Stimulated activated CD8-positive, alpha-beta memory T cell treated with anti-CD3 and anti-CD28 coated beads, Interleukin-7, amount 100 ng/mL, for 1 hour (primary cell): ENCODE measurements around the gene FMN2.

Experiments
- DNase-seq, 2 donors: peaks; one replicate each; pipeline ENCODE4 v3.0.0-alpha.2; 2020; ENCODE audit warnings: low read depth in 2 of 2

The FMN2 gene

GRCh38 chr1:240198376-240198775, 106.7 kb downstream of the FMN2 start:
- DNase-seq = no peak

DNA sequence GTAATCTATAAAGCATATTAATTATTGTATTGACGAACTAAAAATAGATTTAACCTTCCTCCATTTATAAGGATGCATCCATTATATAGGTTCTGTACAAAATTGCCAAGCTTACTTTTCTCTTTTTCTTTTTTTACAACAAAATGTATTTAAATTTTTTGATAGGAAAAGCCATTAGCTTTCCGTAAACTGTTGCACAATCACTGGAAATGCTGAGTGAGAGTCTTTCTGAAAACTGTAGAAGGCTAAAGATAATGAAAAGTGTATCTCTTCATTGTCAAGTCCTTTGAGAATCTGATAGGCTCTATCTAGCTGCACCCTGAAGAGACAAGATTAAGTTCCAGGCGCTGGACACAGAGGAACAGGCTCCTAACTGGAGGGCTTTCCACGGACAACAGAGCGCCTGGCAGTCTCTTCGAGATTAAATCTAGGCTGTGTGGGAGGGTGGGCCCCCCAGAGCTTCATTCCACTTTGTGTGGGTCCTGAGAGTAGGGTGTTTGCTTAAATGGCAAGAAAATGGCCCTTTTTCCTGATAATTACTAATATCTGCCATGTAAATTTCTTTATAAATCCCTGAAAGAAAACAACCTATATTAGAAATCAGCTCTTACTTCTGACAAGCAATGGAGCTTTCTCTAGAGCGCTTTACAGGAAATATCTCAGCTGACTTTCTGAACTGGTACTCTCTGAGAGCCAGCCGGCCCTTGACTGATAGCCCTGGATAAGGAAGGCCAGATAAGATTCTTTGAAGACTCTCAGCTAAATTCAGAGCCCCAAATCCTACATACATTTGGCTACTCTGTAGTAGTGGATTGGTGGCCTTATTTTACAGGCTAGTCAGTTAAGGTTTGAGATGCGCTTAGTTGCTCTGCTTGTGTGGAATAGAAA, 108.3 kb downstream of the FMN2 start:
- DNase-seq = no peak

GRCh38 chr1:240201931-240202330, 110.2 kb downstream of the FMN2 start:
- DNase-seq = no peak

DNA sequence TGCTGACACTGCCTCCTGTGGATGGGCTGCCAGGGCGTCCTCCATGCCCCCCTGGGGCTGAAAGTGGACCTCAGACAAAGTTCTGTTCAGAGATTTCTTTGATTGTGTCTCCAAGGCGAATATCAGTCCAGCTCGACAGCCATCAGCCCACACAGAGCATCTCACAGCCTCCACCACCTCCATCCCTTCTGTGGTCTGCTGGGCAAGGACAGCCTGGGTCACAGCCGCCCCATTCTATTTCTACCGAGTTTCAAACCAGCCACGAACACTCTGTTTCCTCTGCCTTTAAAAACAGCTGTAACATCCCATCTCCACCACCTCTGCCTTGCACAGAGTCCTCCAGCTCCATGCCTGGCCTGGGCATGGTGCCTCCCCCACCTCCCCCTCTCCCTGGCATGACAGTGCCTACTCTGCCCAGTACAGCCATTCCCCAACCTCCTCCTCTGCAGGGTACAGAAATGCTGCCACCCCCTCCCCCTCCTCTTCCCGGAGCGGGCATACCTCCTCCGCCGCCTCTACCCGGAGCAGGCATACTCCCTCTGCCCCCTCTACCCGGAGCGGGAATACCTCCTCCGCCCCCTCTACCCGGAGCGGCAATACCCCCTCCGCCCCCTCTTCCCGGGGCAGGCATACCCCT, 115.5 kb downstream of the FMN2 start:
- DNase-seq = no peak

- DNase-seq = no peak
Measured at GRCh38 chr1:240210026-240210425, 118.3 kb downstream of the FMN2 start.

DNA sequence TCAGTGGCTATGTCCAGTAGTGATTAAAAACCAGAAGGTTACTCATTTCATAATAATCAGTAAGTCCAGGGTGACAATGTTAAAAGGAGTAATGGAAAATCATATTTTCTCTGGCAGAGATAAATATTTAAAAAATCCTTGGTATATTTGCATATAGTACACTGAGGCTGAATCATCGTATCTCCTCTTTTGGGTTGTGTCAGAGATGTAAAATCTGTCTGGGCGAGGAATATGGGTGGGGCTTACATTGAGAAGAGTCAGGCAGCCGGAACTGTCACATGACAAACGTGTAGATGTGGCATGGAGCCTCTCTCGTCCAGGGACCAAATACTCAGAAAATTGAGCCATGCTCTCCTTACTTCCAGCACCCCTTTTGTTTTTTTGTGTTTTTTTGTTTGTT, 120.9 kb downstream of the FMN2 start:
- DNase-seq = no peak

DNA sequence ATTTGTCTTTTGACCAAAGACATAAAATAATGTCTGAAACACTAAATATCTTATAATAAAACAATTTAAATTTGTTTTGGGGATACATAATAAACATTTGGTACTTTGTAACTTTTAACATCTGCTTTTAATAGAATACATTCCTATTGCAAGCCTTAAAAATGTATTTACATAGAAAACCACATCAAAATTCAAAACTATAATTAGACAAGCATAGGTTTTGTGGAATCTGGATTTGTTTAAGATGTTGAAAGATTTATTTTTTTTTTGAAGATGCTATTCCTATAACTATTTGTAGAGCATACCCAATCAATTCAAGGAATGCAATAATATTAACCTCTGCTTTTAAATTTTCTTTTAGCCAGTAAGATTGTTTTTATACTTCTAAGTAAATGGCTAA, 125.7 kb downstream of the FMN2 start:
- no peak for DNase-seq

DNA sequence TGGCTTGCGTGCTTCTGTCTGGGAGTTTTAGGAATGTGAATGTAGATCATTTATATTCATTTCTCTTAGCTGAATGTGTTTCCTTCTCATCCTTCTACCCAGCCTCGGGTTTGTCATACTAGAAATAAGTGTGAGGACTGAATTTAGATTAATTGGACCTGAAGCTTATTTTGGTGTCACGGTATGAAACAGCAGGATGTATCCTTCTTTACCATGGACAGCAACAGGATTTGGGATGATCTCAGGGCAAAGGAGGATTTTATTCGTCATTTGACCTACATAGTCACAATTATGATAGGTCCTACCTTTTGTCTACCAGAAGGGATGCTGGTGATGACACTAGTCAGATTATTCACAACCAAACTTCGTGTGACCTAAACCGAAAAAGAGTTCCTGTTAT, 127.4 kb downstream of the FMN2 start:
- DNase-seq = no peak

DNA sequence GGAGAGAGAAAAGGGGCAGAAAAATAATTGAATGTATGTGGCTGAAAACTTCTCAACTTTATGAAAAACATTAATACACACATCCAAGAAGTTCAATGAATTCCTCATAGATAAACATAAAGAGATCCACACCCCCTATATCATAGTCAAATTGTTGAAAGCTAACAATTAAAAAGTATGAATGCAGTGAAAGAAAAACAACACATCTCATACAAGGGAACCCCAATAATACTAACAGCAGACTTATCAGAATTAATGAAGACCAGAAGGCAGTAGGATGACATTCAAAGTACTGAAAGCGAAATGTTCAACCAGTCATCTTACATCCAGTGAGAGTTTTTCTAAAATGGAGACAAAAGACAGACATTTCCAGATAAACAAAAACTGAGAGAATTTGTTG, 134.4 kb downstream of the FMN2 start:
- no peak for DNase-seq

DNA sequence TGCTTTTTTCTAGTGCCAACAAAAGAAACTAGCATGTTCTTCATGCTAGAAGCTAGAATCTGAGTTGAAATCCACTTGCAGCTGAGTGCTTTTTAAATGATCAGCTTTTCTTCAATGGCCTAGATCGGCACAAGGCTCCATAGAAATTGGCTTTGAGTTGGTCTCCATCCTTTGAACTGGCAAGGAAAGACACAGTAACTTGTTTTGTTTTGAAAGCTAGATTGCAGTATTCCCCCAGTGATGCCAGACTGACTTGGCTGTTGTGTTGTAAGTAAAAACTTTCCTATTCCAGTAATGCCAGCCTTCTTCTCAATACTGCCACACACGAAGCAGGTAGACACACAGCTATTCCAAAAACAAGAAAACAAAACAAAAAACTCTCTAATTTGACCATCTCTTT, 139.1 kb downstream of the FMN2 start:
- no peak for DNase-seq

DNA sequence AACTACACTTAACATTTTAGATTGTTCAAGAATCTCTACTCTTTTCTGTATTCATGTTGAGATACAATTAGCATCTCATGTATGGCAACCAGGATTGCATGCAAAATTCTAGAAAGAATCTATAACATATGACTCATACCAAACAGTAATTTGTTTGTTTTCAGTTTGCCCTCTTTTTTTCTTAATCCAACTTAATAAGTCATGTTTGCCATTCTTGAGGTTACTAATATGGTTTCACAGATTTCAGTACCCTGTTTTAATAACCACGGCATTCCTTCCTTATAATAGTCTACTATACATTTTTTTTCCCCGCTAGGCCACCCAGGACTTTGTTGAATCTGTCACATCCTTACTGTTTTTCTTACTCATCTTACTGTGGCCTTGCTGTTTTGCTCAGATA, 140.8 kb downstream of the FMN2 start:
- no peak for DNase-seq

GRCh38 chr1:240234485-240235210, 143.0 kb downstream of the FMN2 start:
- DNase-seq = no peak

- DNase-seq = no peak
Measured at GRCh38 chr1:240235521-240236288, 144.0 kb downstream of the FMN2 start.

- DNase-seq = no peak
Measured at GRCh38 chr1:240237305-240237721, 145.6 kb downstream of the FMN2 start.

DNA sequence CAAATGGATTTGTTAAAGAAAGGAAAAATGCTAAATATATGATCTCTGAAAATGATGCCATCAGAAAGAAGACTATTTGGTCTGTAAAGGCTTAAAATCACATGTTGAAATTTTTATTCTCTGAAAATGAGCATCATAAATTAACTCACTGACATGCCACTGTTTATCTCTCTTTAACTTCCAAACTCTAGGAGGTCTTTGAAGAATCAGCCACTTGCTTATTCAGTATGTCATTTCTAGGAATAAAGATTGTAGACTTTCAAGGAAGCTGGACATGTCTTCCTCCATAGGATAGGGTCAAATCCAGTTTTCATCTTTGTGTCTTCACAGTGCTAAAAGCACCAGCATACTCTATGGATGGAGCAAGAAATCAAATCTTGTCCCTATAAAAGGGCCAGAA, 147.6 kb downstream of the FMN2 start:
- DNase-seq = no peak

DNA sequence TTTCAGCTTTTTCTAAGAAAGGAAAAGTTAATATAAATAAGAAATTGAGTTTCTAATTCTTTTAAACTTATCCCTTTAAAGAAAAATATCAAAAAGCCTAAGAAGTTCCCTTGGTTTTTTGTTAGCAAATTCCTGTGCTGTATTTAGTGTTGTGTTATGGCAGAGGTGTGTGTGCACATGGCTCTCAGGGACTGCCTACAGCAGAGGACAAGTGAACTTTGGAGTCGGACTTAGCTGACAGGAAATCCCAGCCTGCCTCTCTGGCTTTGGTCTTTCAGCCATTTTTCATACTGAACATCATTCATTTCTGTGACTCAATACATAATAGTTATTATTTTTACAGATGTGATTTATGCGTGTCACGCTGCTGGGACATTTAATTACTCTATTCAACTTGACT, 149.6 kb downstream of the FMN2 start:
- DNase-seq = no peak

- DNase-seq = no peak
Measured at GRCh38 chr1:240242601-240243144, 151.0 kb downstream of the FMN2 start.

DNA sequence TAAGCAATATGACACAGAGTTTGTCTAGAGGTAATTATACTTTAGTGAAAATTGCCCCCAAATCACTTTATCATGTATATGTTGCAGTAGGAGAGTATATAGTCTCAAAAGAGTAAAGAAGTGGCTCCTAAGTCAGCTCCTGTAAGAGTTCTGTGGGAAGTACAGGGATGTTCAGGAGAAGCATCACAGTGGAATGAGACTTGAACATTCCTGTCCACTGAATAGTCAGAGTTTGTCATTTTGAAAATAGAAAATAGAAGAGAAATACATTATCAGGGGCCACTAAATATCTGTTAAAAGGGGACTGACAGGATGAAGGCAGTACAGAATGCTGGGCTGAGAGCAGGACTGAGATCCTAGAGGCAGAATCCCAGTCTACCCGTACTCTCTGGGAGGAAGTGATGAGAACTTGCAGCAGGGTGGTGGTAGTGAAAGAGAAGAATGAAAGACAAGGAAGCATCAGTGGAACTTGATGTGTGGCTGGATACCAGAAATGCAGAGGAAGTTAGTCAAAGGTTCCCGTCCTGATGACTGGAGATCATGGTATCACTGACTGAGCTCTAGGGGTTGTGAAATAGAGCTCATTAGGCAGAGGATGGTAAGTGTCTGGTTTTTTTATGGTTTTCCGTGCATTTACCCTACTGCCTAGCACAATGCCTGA, 153.4 kb downstream of the FMN2 start:
- DNase-seq = no peak

DNA sequence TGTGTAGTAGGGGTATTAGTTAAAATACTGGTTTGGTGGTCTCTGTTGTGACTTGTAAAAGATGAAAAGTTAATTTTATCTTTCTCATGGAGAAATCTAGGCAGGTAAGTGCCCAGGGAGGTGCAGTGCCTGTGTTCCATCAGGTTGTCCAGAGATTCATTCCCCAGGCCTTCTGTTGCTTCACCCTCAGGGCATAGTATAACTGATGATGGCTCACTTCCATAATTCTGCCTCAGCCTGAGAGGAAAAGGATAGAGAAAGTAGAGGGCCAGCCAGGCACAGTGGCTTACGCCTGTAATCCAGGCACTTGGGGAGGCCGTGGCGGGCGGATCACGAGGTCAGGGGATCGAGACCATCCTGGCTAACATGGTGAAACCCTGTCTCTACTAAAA, 153.9 kb downstream of the FMN2 start:
- DNase-seq = no peak

DNA sequence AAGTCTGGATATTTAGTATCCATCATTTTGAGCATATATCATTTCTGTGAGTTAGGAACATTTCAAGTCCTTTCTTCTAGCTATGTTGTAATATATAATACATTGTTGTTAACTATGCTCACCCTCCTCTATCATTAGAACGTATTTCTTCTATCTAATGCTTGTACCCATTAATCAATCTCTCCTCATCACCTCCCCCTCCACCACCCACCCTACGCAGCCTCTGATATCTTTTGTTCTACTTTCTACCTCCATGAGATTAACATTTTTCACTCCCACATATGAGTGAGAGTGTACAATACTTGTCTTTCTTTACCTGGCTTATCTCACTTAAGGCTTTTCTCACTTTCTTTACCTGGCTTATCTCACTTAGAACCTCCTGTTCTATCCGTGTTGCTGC, 156.2 kb downstream of the FMN2 start:
- no peak for DNase-seq

DNA sequence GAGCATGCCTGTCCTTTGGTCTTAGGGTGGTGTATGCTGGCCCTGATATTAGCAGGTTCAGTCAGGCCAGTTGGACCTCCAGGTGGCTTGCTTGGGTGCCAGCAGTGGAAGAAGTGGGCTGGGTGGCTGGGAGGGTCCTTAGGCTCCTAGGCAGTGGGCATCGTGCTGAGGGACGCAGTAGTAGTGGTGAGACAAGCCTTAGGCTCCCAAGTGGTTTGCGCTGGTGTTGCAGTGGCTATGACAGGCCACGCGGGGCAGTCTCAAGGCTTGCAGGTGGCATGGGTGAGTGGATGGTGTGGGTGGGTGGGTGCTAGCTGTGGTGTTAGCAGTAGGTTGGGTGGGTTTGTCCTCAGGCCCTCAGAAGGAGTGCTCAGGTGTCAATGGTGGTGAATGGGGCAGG, 162.3 kb downstream of the FMN2 start:
- DNase-seq = no peak
